HG03060 (cell line): ENCODE measurements around the gene GJC2.
"Not testable (repeated sequence)": the region's sequence is repeated elsewhere in the genome, so short reads cannot be mapped to it uniquely, and the experiment has no call there.

ENCODE experiments used
- ATAC-seq: cut with Tn5 transposase; IDR thresholded peaks from one replicate; pipeline ENCODE4 v1.9.1; 2021; ENCODE audit warnings: low read depth, moderate number of reproducible peaks; ENCODE audit not compliant: unreplicated experiment

The GJC2 gene

GRCh38 chr1:228168563-228169270 is 19.0 kb downstream of the GJC2 start:
- no peak for ATAC-seq

- no peak for ATAC-seq
Measured at GRCh38 chr1:228169345-228169744, 19.6 kb downstream of the GJC2 start.

GRCh38 chr1:228170666-228171065 is 20.9 kb downstream of the GJC2 start:
- ATAC-seq, result no peak

GRCh38 chr1:228171221-228171891 is 21.6 kb downstream of the GJC2 start:
- ATAC-seq, result no peak

GRCh38 chr1:228172591-228173527 is 23.1 kb downstream of the GJC2 start:
- no peak for ATAC-seq

- not testable (repeated sequence) for ATAC-seq
Measured at GRCh38 chr1:228173528-228174481, 24.1 kb downstream of the GJC2 start.

GRCh38 chr1:228174482-228175315 is 25.0 kb downstream of the GJC2 start:
- no peak for ATAC-seq

- no peak for ATAC-seq
Measured at GRCh38 chr1:228175316-228176023, 25.7 kb downstream of the GJC2 start.

- ATAC-seq, result no peak
Measured at GRCh38 chr1:228176024-228176395, 26.3 kb downstream of the GJC2 start.

- no peak for ATAC-seq
Measured at GRCh38 chr1:228176461-228177182, 26.9 kb downstream of the GJC2 start.

GRCh38 chr1:228177183-228177475 is 27.4 kb downstream of the GJC2 start:
- no peak for ATAC-seq

GRCh38 chr1:228177721-228178710 is 28.3 kb downstream of the GJC2 start:
- ATAC-seq, result no peak

- ATAC-seq, result no peak
Measured at GRCh38 chr1:228178737-228179684, 29.3 kb downstream of the GJC2 start.

- no peak for ATAC-seq
Measured at GRCh38 chr1:228180271-228180958, 30.7 kb downstream of the GJC2 start.

- no peak for ATAC-seq
Measured at GRCh38 chr1:228180959-228181644, 31.4 kb downstream of the GJC2 start.
